MV-4-11 (cell line): Measurements from ENCODE around the gene NAV1.
"Not testable (repeated sequence)": the region's sequence is repeated elsewhere in the genome, so short reads cannot be mapped to it uniquely, and the experiment has no call there.

Experiments used
- DNase-seq: peaks from one replicate; lab custom pipeline; 2025; lab: John Stamatoyannopoulos, UW

Gene NAV1, protein sequence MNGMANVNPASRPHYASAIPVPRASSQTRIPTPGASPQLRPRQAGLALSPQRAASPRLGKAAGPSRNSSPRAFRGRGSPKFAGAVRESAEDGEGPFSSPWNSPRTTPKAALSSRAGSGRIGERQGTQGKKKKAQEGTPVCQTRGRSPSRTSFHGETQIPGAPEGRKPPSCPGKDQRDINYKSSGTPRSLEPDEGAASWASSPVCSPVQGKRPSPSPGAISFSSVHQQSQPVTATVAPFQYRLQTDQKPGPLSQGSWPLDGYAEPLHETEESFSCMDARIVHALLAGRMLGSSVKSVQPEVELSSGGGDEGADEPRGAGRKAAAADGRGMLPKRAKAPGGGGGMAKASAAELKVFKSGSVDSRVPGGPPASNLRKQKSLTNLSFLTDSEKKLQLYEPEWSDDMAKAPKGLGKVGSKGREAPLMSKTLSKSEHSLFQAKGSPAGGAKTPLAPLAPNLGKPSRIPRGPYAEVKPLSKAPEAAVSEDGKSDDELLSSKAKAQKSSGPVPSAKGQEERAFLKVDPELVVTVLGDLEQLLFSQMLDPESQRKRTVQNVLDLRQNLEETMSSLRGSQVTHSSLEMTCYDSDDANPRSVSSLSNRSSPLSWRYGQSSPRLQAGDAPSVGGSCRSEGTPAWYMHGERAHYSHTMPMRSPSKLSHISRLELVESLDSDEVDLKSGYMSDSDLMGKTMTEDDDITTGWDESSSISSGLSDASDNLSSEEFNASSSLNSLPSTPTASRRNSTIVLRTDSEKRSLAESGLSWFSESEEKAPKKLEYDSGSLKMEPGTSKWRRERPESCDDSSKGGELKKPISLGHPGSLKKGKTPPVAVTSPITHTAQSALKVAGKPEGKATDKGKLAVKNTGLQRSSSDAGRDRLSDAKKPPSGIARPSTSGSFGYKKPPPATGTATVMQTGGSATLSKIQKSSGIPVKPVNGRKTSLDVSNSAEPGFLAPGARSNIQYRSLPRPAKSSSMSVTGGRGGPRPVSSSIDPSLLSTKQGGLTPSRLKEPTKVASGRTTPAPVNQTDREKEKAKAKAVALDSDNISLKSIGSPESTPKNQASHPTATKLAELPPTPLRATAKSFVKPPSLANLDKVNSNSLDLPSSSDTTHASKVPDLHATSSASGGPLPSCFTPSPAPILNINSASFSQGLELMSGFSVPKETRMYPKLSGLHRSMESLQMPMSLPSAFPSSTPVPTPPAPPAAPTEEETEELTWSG (N-terminal part only)

DNA sequence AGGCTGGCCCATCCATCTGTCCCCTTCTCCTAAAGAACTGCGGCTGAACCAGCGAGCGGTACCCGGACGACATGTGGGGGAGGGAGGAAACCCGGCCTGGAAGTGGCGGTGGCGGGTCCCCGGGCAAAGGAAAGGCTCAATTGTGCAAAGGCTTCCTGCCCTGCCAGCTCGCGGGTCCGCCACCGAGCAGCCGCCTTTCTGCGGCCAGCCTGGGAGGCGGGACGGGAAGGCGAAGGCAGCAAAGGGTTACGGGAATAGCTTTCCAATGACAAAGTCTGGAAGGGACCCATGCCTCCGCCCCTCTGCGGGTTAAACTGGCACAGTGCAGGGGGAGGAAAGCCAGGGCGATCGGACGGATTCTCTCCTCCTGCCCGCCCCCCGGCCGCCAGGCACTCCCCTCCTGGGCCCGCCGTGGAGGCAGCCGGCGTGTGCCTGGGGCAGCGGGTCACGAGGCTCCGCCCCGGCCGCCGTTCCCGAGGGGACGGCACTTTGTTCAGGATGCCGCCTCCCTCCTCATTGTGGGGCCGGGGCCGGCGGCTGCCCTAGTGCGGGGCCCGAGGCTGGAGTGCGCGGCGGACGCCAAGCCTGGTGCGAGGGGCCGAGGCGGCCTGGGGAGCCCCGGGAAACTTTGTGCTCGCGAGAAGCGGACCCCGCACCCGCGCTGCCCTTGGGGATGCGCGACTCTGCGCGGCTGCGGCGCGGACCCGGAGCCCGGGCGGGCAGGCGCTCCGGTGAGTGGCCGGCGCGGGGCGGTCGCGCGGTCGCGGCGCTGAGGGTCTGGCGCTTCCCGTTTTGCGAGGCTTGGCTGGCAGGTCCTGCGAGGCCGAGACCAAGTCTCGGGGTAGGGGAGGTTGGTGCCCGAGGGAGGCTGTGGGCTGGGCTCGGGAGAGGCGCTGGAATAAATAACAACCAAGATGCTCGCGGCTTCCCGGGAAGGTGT, at the start of gene NAV1:
Gene NAV1 (plus strand): TSS at position 516 of the 940 bp plus-strand sequence. CDS start 83,758 bp downstream, outside the sequence.
- DNase-seq: no peak

DNA sequence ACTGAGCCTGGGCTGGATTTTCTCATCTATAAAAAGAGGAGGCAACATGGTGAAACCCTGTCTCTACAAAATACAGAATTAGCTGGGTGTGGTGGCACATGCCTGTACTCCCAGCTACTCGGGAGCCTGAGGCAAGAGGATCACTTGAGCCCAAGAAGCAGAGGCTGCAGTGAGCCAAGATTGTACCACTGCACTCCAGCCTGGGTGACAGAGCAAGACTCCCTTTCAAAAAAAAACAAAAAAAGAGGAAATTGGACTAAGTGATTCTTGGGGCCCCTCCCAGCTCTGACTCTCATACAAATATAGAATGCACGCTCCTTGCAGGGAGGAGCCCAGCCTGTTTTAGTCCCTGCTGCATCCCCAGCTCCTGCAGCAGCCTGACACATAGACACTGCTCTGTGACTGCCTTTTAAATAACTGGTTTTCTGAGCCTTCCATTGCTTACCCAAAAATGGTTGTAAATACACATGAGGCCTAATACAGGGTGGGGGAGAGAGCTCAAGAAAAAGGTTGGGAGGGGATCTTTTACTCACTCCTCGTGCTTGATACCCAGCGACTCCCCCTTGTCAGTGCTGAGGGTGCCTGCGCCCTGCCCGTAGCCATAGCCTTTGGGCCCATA, 49.2 kb upstream of the NAV1 start:
- peak; percentile 84 for DNase-seq

DNA sequence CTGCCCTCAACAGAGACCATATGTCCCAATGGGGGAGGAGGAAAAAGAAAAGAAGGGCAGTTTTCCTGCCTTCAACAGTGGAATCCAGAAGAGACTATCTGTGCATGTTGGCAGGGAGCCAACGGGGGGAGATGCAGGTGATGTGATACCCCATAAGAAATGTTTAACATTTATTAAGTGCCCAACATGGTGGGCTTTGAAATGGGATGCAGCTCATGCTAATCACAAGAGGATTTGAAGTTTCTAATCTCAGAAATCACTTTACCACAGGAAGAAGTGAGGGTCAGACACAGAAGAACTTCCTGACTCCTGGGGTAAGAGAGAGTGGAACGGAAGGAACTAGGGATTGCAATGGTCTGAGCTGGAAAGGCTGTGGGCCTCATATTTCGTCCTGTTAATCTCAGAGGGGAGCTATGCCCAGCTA, 48.2 kb upstream of the NAV1 start:
- peak; percentile 38 for DNase-seq

DNA sequence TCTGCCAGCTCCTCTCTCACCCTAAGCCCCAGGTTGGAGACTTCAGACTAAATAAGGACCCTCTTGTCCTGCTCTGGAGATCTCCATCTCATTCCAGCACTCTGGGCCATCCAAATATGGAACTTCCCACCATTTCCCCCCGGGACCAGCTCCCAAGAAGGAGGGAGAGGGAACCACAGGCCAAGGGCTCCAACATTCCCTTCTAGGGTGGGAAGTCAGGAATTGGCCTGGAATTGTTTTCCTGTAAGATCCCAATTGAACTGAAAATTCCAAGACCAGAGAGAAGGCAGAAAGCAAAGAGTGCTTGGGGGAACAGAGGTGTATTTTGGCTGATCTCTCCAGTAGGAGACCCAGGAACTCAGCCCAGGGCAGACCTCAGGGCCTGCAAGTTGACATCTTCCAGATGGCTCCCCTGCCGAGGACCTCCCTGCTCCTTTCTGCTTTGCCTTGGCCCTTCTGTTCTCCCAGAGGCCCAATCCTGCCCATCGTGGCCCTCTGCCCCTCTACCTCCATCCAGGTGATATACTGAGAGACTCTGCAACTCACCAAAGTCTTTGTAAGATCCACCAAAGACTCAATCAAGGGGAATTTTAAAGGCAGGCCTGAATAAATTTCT, 46.9 kb upstream of the NAV1 start:
- no peak for DNase-seq

DNA sequence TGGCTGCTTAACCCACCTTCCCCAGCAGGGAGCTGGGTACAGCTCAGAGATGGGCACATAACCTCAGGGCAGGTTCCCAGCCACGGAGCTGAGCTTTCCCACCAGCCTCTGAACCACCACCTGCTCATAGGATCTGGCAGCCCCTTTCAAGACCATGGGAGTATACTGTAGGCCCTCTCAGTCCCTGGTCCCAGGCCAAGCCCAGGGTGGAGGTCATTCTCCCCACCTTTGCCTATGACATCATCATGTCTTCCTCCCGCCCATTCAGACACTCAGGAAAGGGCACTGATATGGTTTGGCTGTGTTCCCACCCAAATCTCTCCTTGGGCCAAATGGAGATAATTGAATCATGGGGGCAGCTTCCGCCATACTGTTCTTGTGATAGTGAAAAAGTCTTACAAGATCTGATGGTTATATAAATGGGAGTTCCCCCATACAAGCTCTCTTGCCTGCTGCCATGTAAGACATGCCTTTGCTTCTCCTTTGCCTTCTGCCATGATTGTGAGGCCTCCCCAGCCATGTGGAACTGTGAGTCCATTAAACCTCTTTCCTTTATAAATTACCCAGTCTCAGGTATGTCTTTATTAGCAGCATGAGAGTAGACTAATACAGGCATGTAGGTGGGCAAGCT, 45.8 kb upstream of the NAV1 start:
- not testable (repeated sequence) for DNase-seq

DNA sequence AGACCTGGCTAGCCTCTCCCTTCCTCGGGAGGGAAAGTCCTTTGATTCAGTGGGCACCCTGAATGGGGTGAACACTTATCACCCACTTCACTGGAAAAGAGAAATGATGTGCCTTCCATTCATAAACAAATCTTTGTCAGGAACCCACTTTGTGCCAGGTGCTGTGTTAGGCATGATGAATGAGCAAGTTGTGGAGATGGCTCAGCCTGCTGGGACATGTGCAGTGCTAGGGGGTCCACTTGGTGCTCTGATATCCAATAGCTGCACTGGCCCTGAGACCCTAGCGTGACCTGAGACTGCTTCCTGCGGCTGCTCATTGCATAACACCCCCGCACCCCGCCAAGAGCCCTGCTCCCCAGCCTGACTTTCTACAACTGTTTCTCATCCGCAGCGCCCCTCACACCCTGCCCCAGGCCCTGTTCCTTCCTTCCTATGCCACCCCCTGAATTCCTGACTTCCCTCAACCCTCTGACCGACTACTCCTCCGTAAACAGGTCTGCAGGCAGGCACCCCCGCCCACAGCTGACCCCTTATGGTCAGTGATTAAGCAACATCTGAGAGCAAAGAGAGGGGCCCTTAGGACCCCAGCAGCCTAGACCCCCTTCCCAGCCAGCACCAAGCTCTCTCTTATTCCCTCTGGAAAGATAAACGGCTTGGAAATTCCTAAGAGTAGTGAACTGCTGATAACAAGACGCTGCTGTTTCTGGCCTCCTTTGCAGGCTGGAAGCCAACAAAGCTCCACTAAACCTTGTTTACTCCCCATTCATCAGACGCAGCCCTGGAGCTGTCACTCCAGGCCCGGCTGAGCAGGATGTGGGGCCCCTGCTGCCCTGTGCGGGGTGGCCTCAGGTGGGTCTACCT, 44.9 kb upstream of the NAV1 start:
- no peak for DNase-seq

DNA sequence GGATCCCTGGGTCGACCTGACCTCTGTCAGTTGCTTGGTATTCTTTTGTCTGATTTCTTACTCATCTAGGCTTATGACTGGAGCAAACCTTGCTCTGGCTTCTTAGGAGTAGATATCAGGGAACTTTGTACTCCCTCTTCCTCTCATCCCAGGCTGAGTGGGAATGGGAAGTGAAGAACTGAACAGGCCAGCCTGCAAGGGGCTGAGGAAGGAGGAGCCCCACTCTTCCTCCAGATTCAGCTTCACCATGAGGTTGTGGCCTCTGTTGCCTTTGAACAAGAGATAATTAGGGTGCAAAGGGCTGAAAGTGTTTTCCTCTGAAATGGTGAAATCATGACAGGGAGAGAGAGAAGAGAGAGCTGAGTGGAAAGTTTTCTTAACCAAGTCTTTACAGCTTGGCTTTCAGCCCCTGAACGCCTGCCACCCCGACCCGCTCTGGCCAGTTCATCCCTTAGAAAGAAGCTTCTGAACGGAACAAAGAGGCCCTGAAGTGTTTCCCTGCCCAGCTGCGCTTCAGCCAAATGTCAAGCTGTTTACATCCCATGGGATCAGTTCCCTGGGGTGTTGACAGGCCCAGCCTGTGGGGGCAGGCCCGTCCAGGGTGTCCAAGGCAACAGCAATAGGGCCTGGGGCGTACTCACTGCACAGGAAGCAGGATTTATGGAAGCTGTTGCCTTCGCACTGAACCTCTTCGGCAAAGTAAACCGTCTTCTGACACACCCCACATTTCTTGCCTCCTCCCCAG, 43.2 kb upstream of the NAV1 start:
- DNase-seq: no peak

DNA sequence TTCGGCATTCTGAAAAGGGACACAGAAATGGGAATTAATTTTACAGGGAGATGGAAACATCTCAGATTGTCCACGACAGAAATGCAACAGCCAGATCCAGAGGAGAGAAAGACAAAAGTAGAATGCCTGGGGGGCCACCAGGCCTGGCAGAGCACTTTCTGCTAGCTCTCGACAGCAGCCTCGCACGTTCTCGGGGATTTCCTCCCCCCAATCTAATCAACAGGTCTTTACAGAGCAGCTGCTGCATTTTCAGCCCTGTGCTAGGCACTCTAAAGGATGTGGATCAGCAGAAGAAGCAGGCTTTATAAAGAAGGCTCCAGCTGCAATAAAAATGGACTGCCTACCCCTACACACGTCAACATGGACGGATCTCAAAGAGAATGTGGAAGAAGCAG, 42.6 kb upstream of the NAV1 start:
- no peak for DNase-seq

DNA sequence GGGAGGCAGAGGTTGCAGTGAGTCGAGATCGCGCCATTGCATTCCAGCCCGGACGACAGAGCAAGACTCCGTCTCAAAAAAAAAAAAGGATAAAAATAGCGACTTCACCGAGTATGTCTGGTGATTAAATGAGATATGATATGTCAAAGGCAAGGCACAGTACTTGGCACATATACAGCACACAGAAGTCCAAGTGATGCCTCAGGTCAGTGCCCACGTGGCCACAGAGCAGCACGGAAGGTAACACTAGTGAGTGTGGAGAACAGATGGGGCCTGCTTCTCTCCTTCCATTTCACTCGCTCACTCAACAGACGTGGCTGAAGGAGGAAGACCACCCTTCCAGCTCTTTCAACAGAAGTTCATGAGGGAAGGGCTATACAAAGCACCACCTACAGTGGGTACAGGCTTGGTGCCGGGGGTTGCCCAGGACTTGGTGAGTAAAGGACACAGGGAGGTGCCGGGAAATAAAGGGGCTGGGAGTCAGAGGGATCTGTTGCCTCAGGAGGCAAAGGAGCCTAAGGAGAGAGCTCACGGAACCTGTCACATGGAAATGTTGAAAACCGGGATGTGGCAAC, 40.9 kb upstream of the NAV1 start:
- no peak for DNase-seq

DNA sequence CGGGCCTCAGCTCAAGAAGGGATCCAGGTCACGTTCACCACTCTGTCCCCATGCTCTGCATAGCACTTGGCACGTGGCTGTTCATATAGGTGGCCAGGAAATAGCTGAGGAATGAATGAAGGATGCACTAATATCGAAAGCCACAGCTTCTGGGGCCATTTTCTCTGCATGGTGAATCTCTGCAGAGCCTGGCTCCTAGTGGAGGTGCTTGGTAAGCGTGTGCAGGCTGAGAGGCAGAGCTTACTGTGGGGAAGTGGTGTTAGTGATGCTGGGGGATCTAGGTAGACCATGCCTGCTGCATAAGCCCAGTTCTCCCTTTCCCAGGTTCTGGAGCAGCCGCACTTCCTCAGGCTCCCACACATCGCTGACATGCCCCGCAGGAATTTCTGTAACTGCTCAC, 40.3 kb upstream of the NAV1 start:
- no peak for DNase-seq

DNA sequence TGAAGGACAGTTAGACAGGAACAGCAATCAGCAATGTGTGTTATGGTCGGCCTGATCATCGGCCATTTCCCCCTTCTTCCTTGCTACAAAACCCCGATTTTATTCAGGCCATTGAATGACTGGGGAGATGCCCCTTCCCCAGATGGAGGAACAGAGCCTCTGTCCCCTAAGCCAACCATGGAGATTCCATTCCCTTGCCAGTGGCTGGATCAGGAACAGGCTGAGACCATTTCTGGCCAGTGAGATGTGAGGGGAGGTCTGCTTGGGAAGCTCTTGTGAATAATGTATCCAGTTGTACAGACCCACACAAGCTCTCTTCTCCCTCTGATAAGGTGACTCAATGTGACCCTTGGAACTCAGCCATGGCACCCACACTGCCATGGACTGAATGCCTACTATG, 39.7 kb upstream of the NAV1 start:
- no peak for DNase-seq

DNA sequence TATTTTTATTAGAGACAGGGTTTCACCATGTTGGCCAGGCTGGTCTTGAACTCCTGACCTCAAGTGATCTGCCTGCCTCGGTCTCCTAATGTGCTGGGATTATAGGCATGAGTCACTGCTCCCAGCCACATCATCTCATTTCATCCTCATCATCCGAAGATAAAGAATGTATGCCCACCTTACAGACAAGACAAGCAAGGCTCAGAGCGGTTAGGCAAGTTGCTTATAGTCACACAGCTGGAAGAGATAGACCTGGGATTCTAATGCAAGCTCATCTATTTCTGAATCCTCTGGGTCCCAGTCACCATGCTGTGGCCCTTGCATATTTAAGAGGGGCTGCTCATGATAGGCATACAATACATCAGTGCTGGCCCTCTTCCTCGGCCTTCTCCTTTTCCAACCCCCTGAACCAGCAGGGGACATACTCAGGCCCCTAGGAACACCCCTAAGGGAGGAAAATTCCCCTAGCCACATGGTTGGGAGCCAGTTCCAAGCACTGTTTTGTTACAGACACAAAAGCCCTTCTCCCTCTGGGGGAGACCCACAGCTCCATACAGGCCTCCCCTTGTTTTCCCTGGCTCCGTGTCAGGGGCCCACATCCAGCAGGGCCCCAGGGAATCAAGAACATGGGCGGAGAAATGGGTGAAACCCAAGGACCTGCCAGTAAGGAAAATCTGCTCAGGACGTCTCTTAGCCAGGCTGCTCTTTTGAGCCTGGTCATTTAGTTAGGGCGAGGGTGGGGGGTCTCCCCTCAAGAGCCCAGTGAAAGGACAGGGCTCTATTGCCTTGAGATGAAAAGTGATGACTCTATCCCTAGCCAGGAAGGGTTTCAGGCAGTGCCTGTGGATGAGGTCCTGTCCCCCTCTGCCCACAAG, 38.9 kb upstream of the NAV1 start:
- no peak for DNase-seq

DNA sequence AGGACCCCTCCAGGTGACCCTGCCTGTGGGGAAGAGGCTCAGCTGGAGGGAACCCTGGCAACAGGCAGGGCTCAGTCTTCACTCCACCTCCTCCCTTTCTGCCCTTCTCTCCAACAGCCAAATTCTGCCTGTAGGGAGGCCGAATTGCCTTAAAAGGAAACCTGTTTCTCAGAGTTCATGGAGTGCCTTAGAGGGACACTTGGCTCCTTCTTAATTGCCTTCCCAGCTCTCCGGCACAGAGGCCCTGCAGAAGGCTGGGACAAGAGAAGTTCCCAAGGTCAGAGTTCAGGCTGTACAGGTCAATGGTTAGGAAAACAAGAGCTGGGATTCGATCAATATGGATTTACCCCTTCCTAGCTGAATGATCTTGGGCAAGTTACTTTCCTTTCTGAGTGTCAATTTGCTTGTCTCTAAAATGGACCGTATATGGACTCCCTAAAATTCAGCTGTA, 38.2 kb upstream of the NAV1 start:
- DNase-seq: no peak

DNA sequence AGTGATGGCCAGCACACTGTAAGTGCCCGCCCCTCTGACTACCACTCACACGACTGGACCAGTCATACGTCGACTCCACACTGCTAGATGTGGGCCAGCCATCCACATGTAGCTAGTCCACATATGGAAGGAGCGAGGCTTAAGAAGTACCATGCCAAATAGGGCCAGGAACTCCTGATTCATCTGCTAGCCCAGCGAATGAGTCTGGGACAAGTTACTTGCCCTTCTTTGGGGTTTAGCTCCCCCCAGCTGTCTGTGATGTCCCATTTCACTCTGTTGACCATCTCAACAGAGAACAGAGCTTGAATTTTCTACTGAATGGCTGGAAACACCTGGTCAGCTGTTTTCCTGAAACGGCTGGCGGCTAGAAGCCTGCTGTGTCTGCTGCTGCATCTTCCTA, 37.8 kb upstream of the NAV1 start:
- no peak for DNase-seq

DNA sequence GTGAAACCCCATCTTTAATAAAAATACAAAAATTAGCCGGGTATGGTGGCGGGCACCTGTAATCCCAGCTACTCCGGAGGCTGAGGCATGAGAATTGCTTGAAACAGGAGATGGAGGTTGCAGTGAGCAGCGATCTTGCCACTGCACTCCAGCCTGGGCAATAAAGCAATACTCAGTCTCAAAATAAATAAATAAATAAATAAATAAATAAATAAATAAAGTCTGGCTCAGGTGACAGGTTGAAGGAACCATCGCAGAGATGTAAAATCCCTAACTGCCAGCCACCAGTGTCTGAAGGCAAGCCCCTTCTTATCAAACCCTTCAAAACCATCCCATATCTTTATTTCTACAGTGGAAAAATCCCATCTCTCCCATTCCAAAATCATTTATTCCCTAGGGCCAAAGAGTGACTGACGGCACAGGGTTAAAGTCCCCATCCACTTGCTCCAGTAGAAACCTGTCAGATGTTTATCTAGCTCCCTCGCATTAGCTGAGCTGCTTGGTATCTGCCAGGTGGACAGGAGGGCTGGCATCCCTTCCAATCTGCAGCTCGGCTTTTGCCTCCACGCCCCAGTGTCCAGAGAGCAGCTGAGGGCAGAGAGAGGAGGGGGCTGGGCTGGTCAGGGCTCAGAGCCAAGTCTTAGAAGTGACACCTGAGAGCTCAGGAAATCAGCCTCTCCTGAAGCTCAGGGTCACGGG, 37.0 kb upstream of the NAV1 start:
- DNase-seq: no peak

DNA sequence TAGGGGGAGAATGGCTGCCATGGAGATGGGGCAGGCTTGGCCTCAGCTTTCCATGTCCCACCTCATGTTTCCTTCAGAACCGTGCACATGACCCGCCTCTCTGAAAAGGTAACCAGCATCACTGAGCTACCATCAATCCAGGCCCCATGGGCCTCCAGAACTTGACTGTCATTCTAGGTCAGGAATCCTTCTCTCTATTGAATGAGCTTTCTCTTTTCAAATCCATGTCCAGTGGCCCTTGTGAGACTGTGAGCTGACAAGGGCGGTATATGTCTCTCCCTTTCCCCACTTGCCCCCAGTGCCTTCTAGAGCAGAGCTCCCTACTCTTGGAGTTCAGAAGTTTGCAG, 36.4 kb upstream of the NAV1 start:
- no peak for DNase-seq
